ENCODE measurements around the gene PCNT.

GRCh38 chr21:46304437-46304836, 19.5 kb upstream of the PCNT start:
- no peak for TF ChIP-seq HMG20B (CRISPR knock-in tag; IDR thresholded peaks at IDR 0.05)
- no peak for TF ChIP-seq MTA3 (IDR thresholded peaks at IDR 0.05; ENCODE audit: borderline replicate concordance)
